HepG2 (cell line): Measurements from ENCODE around the gene MAN1C1. TPM values are rescaled to one million over a fixed set of nuclear protein-coding genes. Genes with fewer than 3 reads are reported as not detected.

Experiments
- ATAC-seq: fragments of 200-7000 bp; cut with Tn5 transposase; 3 replicates; pipeline ENCODE4 v1.9.1; 2020; ENCODE audit warnings: mild to moderate bottlenecking, moderate library complexity
- BruUV-seq: library from RNA; stranded (reverse); fragments of 400-500 nt; replicated peaks from 2 replicates; lab custom pipeline; 2021; lab: Mats Ljungman, UMichigan
- CTCF ChIA-PET: fragments of 300-600 bp; formaldehyde crosslinking; extraction: SDS; loops from one replicate; lab custom pipeline; 2021; ENCODE audit warnings: low total read pairs, inconsistent platforms, low intra/inter-chr PET ratio; lab: Yijun Ruan, JAX
- POLR2A ChIA-PET: fragments of 350-600 bp; sonication (Branson Sonifier 250); formaldehyde crosslinking; loops from one replicate; lab custom pipeline; 2020; ENCODE audit warnings: antibody characterized with exemption, inconsistent platforms; lab: Yijun Ruan, JAX
- DNase-seq: peaks from one replicate; pipeline ENCODE4 v3.0.0-alpha.2; 2015; ENCODE audit warnings: low spot score
- FAIRE-seq: peaks from 3 replicates; lab custom pipeline; 2011; peaks lifted over from hg19 to GRCh38; lab: Jason Lieb, UNC
- H2AFZ ChIP-seq: one replicate; pipeline ENCODE4 v1.6.1; 2011; ENCODE audit warnings: low read length, inconsistent platforms
- H3K27ac ChIP-seq: fragments of 300-600 bp; 3 replicates; pipeline ENCODE4 v1.8.0; 2011; ENCODE audit warnings: mixed run types, mild to moderate bottlenecking, mixed read lengths, low read length, inconsistent platforms; ENCODE audit not compliant: insufficient read depth; ENCODE audit errors: extremely low read length
- H3K27me3 ChIP-seq, 2 experiments: fragments of 200-600 bp in 1 of 2; 2 replicates in 1 of 2; 3 replicates in 1 of 2; pipeline versions ENCODE4 v1.6.0 to v1.8.0; 2011; ENCODE audit warnings: low read length in 2 of 2, mild to moderate bottlenecking in 2 of 2, moderate library complexity in 2 of 2, inconsistent platforms in 1 of 2; ENCODE audit not compliant: insufficient read depth in 2 of 2, control insufficient read depth in 1 of 2
- H3K36me3 ChIP-seq, 2 experiments: fragments of 200-600 bp in 1 of 2; replicated peaks in 1 of 2; 2 replicates in 1 of 2; 3 replicates in 1 of 2; pipeline versions ENCODE4 v1.5.1 to v1.8.0; 2011; ENCODE audit warnings: low read length in 2 of 2, inconsistent platforms in 1 of 2; ENCODE audit not compliant: insufficient read depth in 2 of 2, control insufficient read depth in 1 of 2
- H3K4me1 ChIP-seq: 2 replicates; pipeline ENCODE4 v1.5.1; 2012; ENCODE audit warnings: low read length, inconsistent platforms; ENCODE audit not compliant: insufficient read depth
- H3K4me2 ChIP-seq: 2 replicates; pipeline ENCODE4 v1.6.0; 2011; ENCODE audit warnings: low read depth, low read length, inconsistent platforms
- H3K4me3 ChIP-seq, 3 experiments: fragments of 200-600 bp in 1 of 3; sonication (generic), shearing (Covaris generic) in 1 of 3; replicated peaks in 1 of 3; 2 replicates each; pipeline ENCODE4 v1.5.1; 2011 to 2016; ENCODE audit warnings: low read length in 3 of 3, inconsistent platforms in 2 of 3, low read depth in 2 of 3, mild to moderate bottlenecking in 2 of 3, control low read depth in 1 of 3, mixed read lengths in 1 of 3; ENCODE audit not compliant: insufficient read depth in 1 of 3
- H3K79me2 ChIP-seq: one replicate; pipeline ENCODE4 v1.6.1; 2011; ENCODE audit warnings: low read length, inconsistent platforms; ENCODE audit not compliant: insufficient read depth
- H3K9ac ChIP-seq: 2 replicates; pipeline ENCODE4 v1.6.0; 2011; ENCODE audit warnings: mild to moderate bottlenecking, low read depth, low read length, inconsistent platforms; ENCODE audit not compliant: insufficient read depth
- H3K9me3 ChIP-seq: 2 replicates; pipeline ENCODE4 v1.5.1; 2012; ENCODE audit warnings: mild to moderate bottlenecking, low read length
- H4K20me1 ChIP-seq: 2 replicates; pipeline ENCODE4 v1.6.0; 2011; ENCODE audit warnings: inconsistent platforms, mild to moderate bottlenecking, low read length, moderate library complexity; ENCODE audit not compliant: insufficient read depth
- DNMT1 ChIP-seq: sonication (generic); formaldehyde crosslinking; IDR thresholded peaks from 2 replicates; pipeline ENCODE4 v1.5.1; 2020; ENCODE audit warnings: mild to moderate bottlenecking, missing genetic modification reagents
- PRDM10 ChIP-seq: sonication (generic); formaldehyde crosslinking; IDR thresholded peaks from 2 replicates; pipeline ENCODE4 v1.4.0; 2020; ENCODE audit warnings: low read depth, missing genetic modification reagents
- ZNF570 ChIP-seq: sonication (generic); formaldehyde crosslinking; IDR thresholded peaks from 2 replicates; pipeline ENCODE4 v1.4.0; 2020; ENCODE audit warnings: mild to moderate bottlenecking, missing genetic modification reagents, borderline replicate concordance
- WGBS: methylation state at CpG from one replicate; pipeline ENCODE4 v1.1.6; 2017; ENCODE audit warnings: low lambda C conversion rate; 5-methylcytosine and 5-hydroxymethylcytosine counted together
- in situ Hi-C: cut with HindIII; loops from 2 replicates; pipeline ENCODE4 v1.10.0; 2017; ENCODE audit warnings: low pct_unique_long_range_greater_than_20kb; ENCODE audit not compliant: extremely low pct_ligation_motif_present
- intact Hi-C: fragments of 100-400 bp; cut with micrococcal nuclease; formaldehyde crosslinking; loops from one replicate; pipeline ENCODE4 v1.10.0; 2022; ENCODE audit not compliant: unreplicated experiment
- polyA plus RNA-seq, 8 experiments: library from polyadenylated mRNA; depleted of rRNA in 3 of 8; stranded (reverse) in 7 of 8; unstranded in 1 of 8; fragments of >200 nt; fragmentation: Illumina TruSeq in 4 of 8; extraction: Trizol in 4 of 8; gene quantifications; 2 replicates each; pipeline versions ENCODE4 v1.2.1 to v1.2.3, GENCODE V29; 2011 to 2016; ENCODE audit warnings: low read depth in 4 of 8, missing spikeins in 1 of 8, mixed read lengths in 1 of 8; ENCODE audit not compliant: insufficient read depth in 1 of 8
- total RNA-seq, 5 experiments: library from RNA; depleted of rRNA; stranded (reverse); fragments of >200 nt; fragmentation: Illumina TruSeq; extraction: Trizol; gene quantifications; 2 replicates each; pipeline ENCODE4 v1.2.3, GENCODE V29; 2016; ENCODE audit warnings: low read depth in 1 of 5

Gene MAN1C1
- total and polyA plus RNA-seq, 2 of the 13 experiments (the other 11 are each of a cell fraction or from before 2014, with no cell fraction given) = 0.18 to 0.49 TPM

- in situ Hi-C loops = loop anchor here (5.0 kb wide), 1 partner anchor 42 kb away; no protein-coding TSS in a partner anchor
These were observed 182.2 kb downstream of the MAN1C1 start for GRCh38 chr1:25798666-25799351.

More at GRCh38 chr1:25798666-25799351, 182.2 kb downstream of the MAN1C1 start:
- Histone ChIP-seq H3K9ac (no peak overlapping the region), H4K20me1 (no peaks in the 10 kb centered on the region), H3K36me3 (no peaks in the 10 kb centered on the region), H3K27me3 (peaks cover 0 to 17% of the 10 kb centered on the region in 2 experiments; a peak in 2 of 5 replicates), H2AFZ (no peak overlapping the region), H3K4me3 (no peak overlapping the region), H3K4me2 (peak overlapping the region; percentile 76; the same call in 1 of the 2 replicates), H3K4me1 (peaks cover 26% of the 10 kb centered on the region), H3K79me2 (no peaks in the 10 kb centered on the region), H3K9me3 (no peaks in the 10 kb centered on the region), H3K27ac (no peak overlapping the region)
- 0% methylated on average over 4 of the region's 8 CpGs for WGBS
- ChIA-PET CTCF (no interaction called here), POLR2A (interaction anchor here (1.1 kb wide), 1 partner anchor 25 kb away, joined by 3 read pairs; no protein-coding TSS in a partner anchor)
- intact Hi-C loops = loop anchor here (5.0 kb wide), 2 partner anchors 42 to 182 kb away; partner anchors contain the start of gene MAN1C1
- DNase-seq = no peak
- TF ChIP-seq DNMT1 (CRISPR knock-in tag) (no peak), PRDM10 (no peak), ZNF570 (no peak)
- FAIRE-seq = no peak
- no TSS peak for BruUV-seq
- no peak for ATAC-seq
